Testis (tissue), 3 donors: ENCODE data around the gene DUS3L. TPM values are rescaled to one million over a fixed set of nuclear protein-coding genes. Genes with fewer than 3 reads are reported as not detected.

Experiments used
- DNase-seq: peaks from one replicate; pipeline ENCODE4 v3.0.0-alpha.2; 2019
- H3K27ac ChIP-seq, 2 donors: fragments of 200-600 bp; sonication (generic); one replicate each; pipeline ENCODE4 v1.5.1; 2019
- H3K27me3 ChIP-seq: fragments of 200-600 bp; sonication (generic); one replicate; pipeline ENCODE4 v1.5.1; 2019
- H3K36me3 ChIP-seq: fragments of 200-600 bp; sonication (generic); one replicate; pipeline ENCODE4 v1.5.1; 2017; ENCODE audit warnings: low read depth; ENCODE audit errors: missing control alignments
- H3K4me1 ChIP-seq: fragments of 200-600 bp; sonication (generic); one replicate; pipeline ENCODE4 v1.5.1; 2019
- H3K4me3 ChIP-seq, 2 donors: fragments of 200-600 bp; sonication (generic); one replicate each; pipeline ENCODE4 v1.5.1; 2017 to 2019
- H3K9me3 ChIP-seq: fragments of 200-600 bp; sonication (generic); one replicate; pipeline ENCODE4 v1.5.1; 2017
- POLR2A ChIP-seq: fragments of 450-650 bp; IDR thresholded peaks from one replicate; pipeline ENCODE4 v1.6.1; 2017; ENCODE audit warnings: antibody characterized with exemption, mild to moderate bottlenecking, moderate library complexity
- WGBS, 2 donors: methylation state at CpG; one replicate each; pipeline ENCODE4 v1.1.5; 2018; 5-methylcytosine and 5-hydroxymethylcytosine counted together
- intact Hi-C: fragments of 100-400 bp; cut with DNase I; formaldehyde crosslinking; loops from one replicate; pipeline ENCODE4 v1.15.1; 2023; ENCODE audit warnings: low total_unique reads
- polyA plus RNA-seq: library from polyadenylated mRNA; stranded (reverse); fragments of 350-450 nt; fragmentation: Illumina TruSeq; extraction: RNeasy Lipid Tissue Mini Kit (QIAGEN cat#74804); gene quantifications from one replicate; pipeline ENCODE4 v1.2.3, GENCODE V29; 2014; ENCODE audit warnings: low read depth, low replicate concordance; ENCODE audit not compliant: insufficient read depth
- total RNA-seq, 2 donors: library from RNA; depleted of rRNA; stranded (reverse); fragments of >200 nt; gene quantifications; one replicate each; pipeline ENCODE4 v1.2.3, GENCODE V29; 2016
- TF ChIP-seq, protein P1 (sequence below), 3 experiments: fragments of 450-650 bp in 2 of 3; fragments of 200-600 bp in 1 of 3; sonication (generic) in 1 of 3; IDR thresholded peaks; one replicate each; pipeline ENCODE4 v1.5.1; 2016 to 2019; ENCODE audit warnings: antibody characterized with exemption in 3 of 3, mild to moderate bottlenecking in 2 of 3, moderate library complexity in 1 of 3

The DUS3L gene
- total and polyA plus RNA-seq, 3 donors from 2014 or later, result 75.6 to 114 (median 92.2) TPM

- no peak overlapping the region for H3K27ac ChIP-seq
- no peaks in the 10 kb centered on the region for H3K27me3 ChIP-seq
- no peaks in the 10 kb centered on the region for H3K36me3 ChIP-seq
- WGBS, 2 donors, result 47 to 68% methylated on average over 8 of the region's 8 CpGs
- no peaks in the 10 kb centered on the region for H3K9me3 ChIP-seq
- TF ChIP-seq, protein P1, sequence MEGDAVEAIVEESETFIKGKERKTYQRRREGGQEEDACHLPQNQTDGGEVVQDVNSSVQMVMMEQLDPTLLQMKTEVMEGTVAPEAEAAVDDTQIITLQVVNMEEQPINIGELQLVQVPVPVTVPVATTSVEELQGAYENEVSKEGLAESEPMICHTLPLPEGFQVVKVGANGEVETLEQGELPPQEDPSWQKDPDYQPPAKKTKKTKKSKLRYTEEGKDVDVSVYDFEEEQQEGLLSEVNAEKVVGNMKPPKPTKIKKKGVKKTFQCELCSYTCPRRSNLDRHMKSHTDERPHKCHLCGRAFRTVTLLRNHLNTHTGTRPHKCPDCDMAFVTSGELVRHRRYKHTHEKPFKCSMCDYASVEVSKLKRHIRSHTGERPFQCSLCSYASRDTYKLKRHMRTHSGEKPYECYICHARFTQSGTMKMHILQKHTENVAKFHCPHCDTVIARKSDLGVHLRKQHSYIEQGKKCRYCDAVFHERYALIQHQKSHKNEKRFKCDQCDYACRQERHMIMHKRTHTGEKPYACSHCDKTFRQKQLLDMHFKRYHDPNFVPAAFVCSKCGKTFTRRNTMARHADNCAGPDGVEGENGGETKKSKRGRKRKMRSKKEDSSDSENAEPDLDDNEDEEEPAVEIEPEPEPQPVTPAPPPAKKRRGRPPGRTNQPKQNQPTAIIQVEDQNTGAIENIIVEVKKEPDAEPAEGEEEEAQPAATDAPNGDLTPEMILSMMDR (IDR thresholded peaks at IDR 0.05), result no peak
- intact Hi-C loops, result no loop called here
- H3K4me3 ChIP-seq, result no peak overlapping the region
- no peaks in the 10 kb centered on the region for H3K4me1 ChIP-seq
- no peak for DNase-seq
These were observed 30.7 kb upstream of the DUS3L start for GRCh38 chr19:5821521-5822180.

DNA sequence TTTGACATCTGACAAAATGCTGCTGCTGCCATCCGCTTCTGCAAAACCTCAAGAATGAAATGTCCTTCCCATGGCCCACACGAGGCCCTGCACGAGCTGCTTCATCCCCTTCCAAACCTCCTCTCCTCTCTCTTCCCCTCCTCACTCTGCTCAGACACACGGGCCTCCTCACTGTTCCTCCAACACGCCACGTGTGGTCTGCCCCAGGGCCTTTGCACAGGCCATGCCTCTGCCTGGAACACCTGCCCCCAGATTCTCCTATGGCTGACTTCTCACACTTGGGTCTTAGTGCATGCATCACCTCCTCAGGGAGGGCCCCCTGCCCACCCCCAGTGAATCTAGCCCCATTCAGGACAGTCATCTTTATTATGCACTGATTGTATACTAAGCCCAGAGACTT is 29.8 kb upstream of the DUS3L start:
- Histone ChIP-seq H3K36me3 (no peaks in the 10 kb centered on the region), H3K4me1 (no peaks in the 10 kb centered on the region), H3K9me3 (no peaks in the 10 kb centered on the region), H3K27ac (no peak overlapping the region), H3K4me3 (no peak overlapping the region), H3K27me3 (no peaks in the 10 kb centered on the region)
- TF ChIP-seq POLR2A, result no peak
- TF ChIP-seq, protein P1 (IDR thresholded peaks at IDR 0.05), result no peak
- intact Hi-C loops, result no loop called here
- no peak for DNase-seq
- 55 to 59% methylated on average over 6 of the region's 6 CpGs for WGBS, 2 donors

- Histone ChIP-seq H3K27ac (no peak overlapping the region), H3K27me3 (no peaks in the 10 kb centered on the region), H3K4me3 (no peak overlapping the region), H3K4me1 (no peaks in the 10 kb centered on the region), H3K9me3 (no peaks in the 10 kb centered on the region), H3K36me3 (no peaks in the 10 kb centered on the region)
- TF ChIP-seq, protein P1 (IDR thresholded peaks at IDR 0.05), result no peak
- TF ChIP-seq POLR2A, result no peak
- no peak for DNase-seq
- intact Hi-C loops, result no loop called here
- 71 to 84% methylated on average over 10 of the region's 10 CpGs for WGBS, 2 donors
These were observed 27.6 kb upstream of the DUS3L start for GRCh38 chr19:5818594-5818993.

- no peak overlapping the region for H3K27ac ChIP-seq
- H3K36me3 ChIP-seq, result no peaks in the 10 kb centered on the region
- WGBS, 2 donors, result 85 to 90% methylated on average over 2 of the region's 2 CpGs
- H3K4me1 ChIP-seq, result no peaks in the 10 kb centered on the region
- TF ChIP-seq, protein P1 (IDR thresholded peaks at IDR 0.05), result no peak
- TF ChIP-seq POLR2A, result no peak
- no peak overlapping the region for H3K4me3 ChIP-seq
- intact Hi-C loops, result no loop called here
- H3K9me3 ChIP-seq, result no peaks in the 10 kb centered on the region
- DNase-seq, result no peak
- no peaks in the 10 kb centered on the region for H3K27me3 ChIP-seq
These were observed 26.3 kb upstream of the DUS3L start for GRCh38 chr19:5817218-5817617.

DNA sequence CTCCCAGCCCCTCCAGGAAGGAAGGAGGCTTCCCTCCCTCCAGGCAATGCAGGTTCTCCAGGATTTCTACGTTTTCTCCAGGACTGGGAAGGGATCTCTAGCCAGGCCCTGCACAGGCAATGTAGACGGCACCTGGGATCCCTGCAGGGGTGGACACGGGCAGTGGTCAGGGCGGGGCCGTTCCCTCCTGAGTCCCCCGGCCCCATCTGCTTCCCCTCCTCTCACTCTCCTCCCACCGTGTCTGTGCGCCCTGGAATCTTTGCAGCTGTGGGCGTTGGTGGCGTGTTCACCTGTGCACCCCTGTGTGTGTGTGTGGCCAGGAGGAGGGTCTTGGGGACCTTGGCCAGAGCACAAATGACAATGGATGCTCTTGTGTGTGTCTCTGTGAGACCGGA is 23.9 kb upstream of the DUS3L start:
- WGBS, 2 donors, result 53 to 58% methylated on average over 11 of the region's 11 CpGs
- intact Hi-C loops, result no loop called here
- H3K4me3 ChIP-seq, result no peak overlapping the region
- H3K27me3 ChIP-seq, result no peaks in the 10 kb centered on the region
- TF ChIP-seq, protein P1 (IDR thresholded peaks at IDR 0.05), result no peak
- no peak for TF ChIP-seq POLR2A
- no peaks in the 10 kb centered on the region for H3K4me1 ChIP-seq
- H3K27ac ChIP-seq, result no peak overlapping the region
- H3K36me3 ChIP-seq, result no peaks in the 10 kb centered on the region
- DNase-seq, result no peak
- no peaks in the 10 kb centered on the region for H3K9me3 ChIP-seq
